KMS-11 (cell line): ENCODE results near the gene HMHB1.

Source experiments
- H2AFZ ChIP-seq: fragments of 200-600 bp; sonication (generic); 2 replicates; pipeline ENCODE4 v1.6.1; 2016; ENCODE audit warnings: antibody characterized with exemption, mixed run types, low read depth
- H3K27ac ChIP-seq: fragments of 200-600 bp; sonication (generic); 2 replicates; pipeline ENCODE4 v1.6.1; 2016; ENCODE audit warnings: mild to moderate bottlenecking, mixed run types
- H3K27me3 ChIP-seq: fragments of 200-600 bp; sonication (generic); 2 replicates; pipeline ENCODE4 v1.6.1; 2017; ENCODE audit warnings: mild to moderate bottlenecking, low read depth, mixed run types, moderate library complexity; ENCODE audit not compliant: insufficient read depth
- H3K36me3 ChIP-seq: fragments of 200-600 bp; sonication (generic); 2 replicates; pipeline ENCODE4 v1.6.1; 2017; ENCODE audit warnings: mild to moderate bottlenecking, mixed run types; ENCODE audit not compliant: insufficient read depth
- H3K4me1 ChIP-seq: fragments of 200-600 bp; sonication (generic); 2 replicates; pipeline ENCODE4 v1.6.1; 2016; ENCODE audit warnings: mild to moderate bottlenecking, low read depth, mixed run types; ENCODE audit not compliant: poor library complexity, severe bottlenecking
- H3K4me2 ChIP-seq: fragments of 200-600 bp; sonication (generic); 2 replicates; pipeline ENCODE4 v1.7.0; 2016; ENCODE audit warnings: mild to moderate bottlenecking, mixed run types
- H3K4me3 ChIP-seq: fragments of 200-600 bp; sonication (generic); IDR thresholded peaks from 2 replicates; pipeline ENCODE4 v1.6.1; 2017; ENCODE audit warnings: low read depth, low read length, mixed read lengths; ENCODE audit not compliant: insufficient read depth
- H3K79me2 ChIP-seq: fragments of 200-600 bp; sonication (generic); 2 replicates; pipeline ENCODE4 v1.6.1; 2016; ENCODE audit warnings: low read depth, mixed run types; ENCODE audit not compliant: insufficient read depth
- H3K9ac ChIP-seq: fragments of 200-600 bp; sonication (generic); 2 replicates; pipeline ENCODE4 v1.6.1; 2016; ENCODE audit warnings: mild to moderate bottlenecking, mixed run types
- H4K20me1 ChIP-seq: fragments of 200-600 bp; sonication (generic); 2 replicates; pipeline ENCODE4 v1.6.1; 2016; ENCODE audit warnings: mild to moderate bottlenecking, mixed run types; ENCODE audit not compliant: insufficient read depth
- CTCF ChIP-seq: fragments of 200-600 bp; sonication (generic); conservative IDR thresholded peaks from 2 replicates; pipeline ENCODE4 v1.6.1; 2017; ENCODE audit warnings: low read depth, mild to moderate bottlenecking, antibody characterized with exemption, low read length, moderate library complexity, mixed read lengths

Gene HMHB1

GRCh38 chr5:143865426-143866025 is 53.6 kb downstream of the HMHB1 start:
- H3K4me1 ChIP-seq: no peaks in the 10 kb centered on the region
- no peaks in the 10 kb centered on the region for H3K27me3 ChIP-seq
- no peak overlapping the region for H2AFZ ChIP-seq
- no peak overlapping the region for H3K4me3 ChIP-seq
- H3K36me3 ChIP-seq: no peaks in the 10 kb centered on the region
- H3K27ac ChIP-seq: no peak overlapping the region
- H3K9ac ChIP-seq: no peak overlapping the region
- H4K20me1 ChIP-seq: no peaks in the 10 kb centered on the region
- H3K79me2 ChIP-seq: no peaks in the 10 kb centered on the region
- TF ChIP-seq CTCF: no peak
- H3K4me2 ChIP-seq: no peak overlapping the region
